HepG2 (cell line): ENCODE results near the gene BARX1. TPM values are rescaled to one million over a fixed set of nuclear protein-coding genes. Genes with fewer than 3 reads are reported as not detected.

Experiments used
- KDM4B ChIP-seq: sonication (generic); formaldehyde crosslinking; IDR thresholded peaks from 2 replicates; pipeline ENCODE4 v1.4.0; 2020; ENCODE audit warnings: missing genetic modification reagents
- MAZ ChIP-seq, 2 experiments: sonication (generic) in 1 of 2; formaldehyde crosslinking in 1 of 2; IDR thresholded peaks; 2 replicates each; pipeline versions ENCODE4 v1.5.0 to v1.6.1; 2012 to 2020; ENCODE audit warnings: low read depth in 2 of 2, mild to moderate bottlenecking in 2 of 2, borderline replicate concordance in 1 of 2, improper control_type of control experiment in 1 of 2, low read length in 1 of 2, missing genetic modification reagents in 1 of 2, moderate library complexity in 1 of 2
- NR1H2 ChIP-seq: sonication (generic); formaldehyde crosslinking; IDR thresholded peaks from 2 replicates; pipeline ENCODE4 v1.8.1; 2022; ENCODE audit warnings: low read depth, missing genetic modification reagents, borderline replicate concordance
- RAD21 ChIP-seq: fragments of 450-650 bp; formaldehyde crosslinking; IDR thresholded peaks from 2 replicates; pipeline ENCODE4 v1.5.0; 2020; ENCODE audit warnings: mild to moderate bottlenecking
- TAF15 ChIP-seq: fragments of 200-400 bp; formaldehyde crosslinking; IDR thresholded peaks from one replicate; pipeline ENCODE4 v1.6.1; 2018; ENCODE audit warnings: mild to moderate bottlenecking, low read depth, low read length; ENCODE audit not compliant: poor library complexity, severe bottlenecking
- XRCC5 ChIP-seq: fragments of 200-400 bp; formaldehyde crosslinking; optimal IDR thresholded peaks from 2 replicates; pipeline ENCODE3; 2017; ENCODE audit warnings: mild to moderate bottlenecking, low read length
- ZC3H13 ChIP-seq: sonication (generic); formaldehyde crosslinking; IDR thresholded peaks from 2 replicates; pipeline ENCODE4 v1.8.1; 2023; ENCODE audit warnings: mild to moderate bottlenecking, missing genetic modification reagents, moderate library complexity
- ZFP41 ChIP-seq: sonication (generic); formaldehyde crosslinking; IDR thresholded peaks from 2 replicates; pipeline ENCODE4 v1.4.0; 2020; ENCODE audit warnings: mild to moderate bottlenecking, missing genetic modification reagents, borderline replicate concordance
- ZFX ChIP-seq: sonication (generic); formaldehyde crosslinking; IDR thresholded peaks from 2 replicates; pipeline ENCODE4 v1.4.0; 2020; ENCODE audit warnings: mild to moderate bottlenecking, low read depth, missing genetic modification reagents, moderate library complexity
- ZNF709 ChIP-seq: sonication (generic); formaldehyde crosslinking; IDR thresholded peaks from 2 replicates; pipeline ENCODE4 v1.5.0; 2020; ENCODE audit warnings: mild to moderate bottlenecking, missing genetic modification reagents
- polyA plus RNA-seq, 8 experiments: library from polyadenylated mRNA; depleted of rRNA in 3 of 8; stranded (reverse) in 7 of 8; unstranded in 1 of 8; fragments of >200 nt; fragmentation: Illumina TruSeq in 4 of 8; extraction: Trizol in 4 of 8; gene quantifications; 2 replicates each; pipeline versions ENCODE4 v1.2.1 to v1.2.3, GENCODE V29; 2011 to 2016; ENCODE audit warnings: low read depth in 4 of 8, missing spikeins in 1 of 8, mixed read lengths in 1 of 8; ENCODE audit not compliant: insufficient read depth in 1 of 8
- total RNA-seq, 5 experiments: library from RNA; depleted of rRNA; stranded (reverse); fragments of >200 nt; fragmentation: Illumina TruSeq; extraction: Trizol; gene quantifications; 2 replicates each; pipeline ENCODE4 v1.2.3, GENCODE V29; 2016; ENCODE audit warnings: low read depth in 1 of 5
- TF ChIP-seq, protein P1 (sequence below): sonication (generic); formaldehyde crosslinking; IDR thresholded peaks from 2 replicates; pipeline ENCODE4 v1.4.0; 2020; ENCODE audit warnings: missing genetic modification reagents
- TF ChIP-seq, protein P2 (sequence below): sonication (generic); formaldehyde crosslinking; IDR thresholded peaks from 2 replicates; pipeline ENCODE4 v1.5.0; 2020; ENCODE audit warnings: mild to moderate bottlenecking, missing genetic modification reagents, moderate library complexity

BARX1 gene
- total and polyA plus RNA-seq, 2 of the 13 experiments (the other 11 are each of a cell fraction or from before 2014, with no cell fraction given), result not detected

DNA sequence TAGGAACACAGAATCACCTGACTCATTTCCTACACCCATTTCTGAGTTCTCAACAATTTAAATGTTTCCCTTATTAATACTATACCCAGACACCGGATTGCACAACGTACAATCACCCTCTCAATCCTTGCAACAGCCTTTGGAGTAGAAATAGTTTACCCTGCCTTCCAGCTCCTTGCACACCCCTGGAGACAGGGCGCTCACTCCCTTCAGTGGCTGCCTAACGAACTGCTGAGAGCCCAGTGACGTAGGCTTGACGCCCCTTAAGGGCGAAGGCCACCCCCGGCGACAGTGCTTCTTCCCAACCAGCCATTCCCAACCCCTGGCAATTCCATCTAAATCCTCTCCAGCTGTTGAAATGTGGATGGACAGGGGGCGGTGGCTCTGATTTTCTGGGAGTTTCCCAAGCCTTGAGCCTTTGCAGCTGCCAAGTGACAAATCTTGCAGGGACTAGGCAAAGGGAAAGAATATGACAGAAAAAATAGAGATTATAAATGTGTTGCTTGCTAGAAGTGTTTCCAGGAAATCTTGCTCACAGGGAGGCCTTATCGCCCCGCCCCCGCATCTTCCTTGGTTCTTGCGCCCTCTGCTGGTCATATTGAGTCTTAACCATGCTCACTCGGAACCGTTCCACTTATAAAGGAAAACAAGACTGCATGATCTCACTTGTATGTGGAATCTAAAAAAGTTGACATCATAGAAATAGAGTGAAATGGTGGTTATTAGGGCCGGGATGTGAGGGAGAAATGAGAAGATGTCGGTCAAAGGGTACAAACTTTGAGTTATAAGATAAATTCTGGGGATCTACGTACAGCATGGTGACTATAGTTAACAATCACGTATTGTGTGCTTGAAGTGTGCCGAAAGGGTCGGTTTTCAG lies 7.6 kb upstream of the BARX1 start (continued):
- TF ChIP-seq, protein P1, sequence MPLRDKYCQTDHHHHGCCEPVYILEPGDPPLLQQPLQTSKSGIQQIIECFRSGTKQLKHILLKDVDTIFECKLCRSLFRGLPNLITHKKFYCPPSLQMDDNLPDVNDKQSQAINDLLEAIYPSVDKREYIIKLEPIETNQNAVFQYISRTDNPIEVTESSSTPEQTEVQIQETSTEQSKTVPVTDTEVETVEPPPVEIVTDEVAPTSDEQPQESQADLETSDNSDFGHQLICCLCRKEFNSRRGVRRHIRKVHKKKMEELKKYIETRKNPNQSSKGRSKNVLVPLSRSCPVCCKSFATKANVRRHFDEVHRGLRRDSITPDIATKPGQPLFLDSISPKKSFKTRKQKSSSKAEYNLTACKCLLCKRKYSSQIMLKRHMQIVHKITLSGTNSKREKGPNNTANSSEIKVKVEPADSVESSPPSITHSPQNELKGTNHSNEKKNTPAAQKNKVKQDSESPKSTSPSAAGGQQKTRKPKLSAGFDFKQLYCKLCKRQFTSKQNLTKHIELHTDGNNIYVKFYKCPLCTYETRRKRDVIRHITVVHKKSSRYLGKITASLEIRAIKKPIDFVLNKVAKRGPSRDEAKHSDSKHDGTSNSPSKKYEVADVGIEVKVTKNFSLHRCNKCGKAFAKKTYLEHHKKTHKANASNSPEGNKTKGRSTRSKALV, result no peak
- TF ChIP-seq TAF15 (no peak), ZC3H13 (CRISPR knock-in tag) (no peak), XRCC5 (peak; percentile 55), ZFP41 (CRISPR knock-in tag) (no peak), RAD21 (CRISPR knock-in tag) (peak; percentile 75), KDM4B (CRISPR knock-in tag) (no peak), ZNF709 (CRISPR knock-in tag) (no peak), NR1H2 (CRISPR knock-in tag) (no peak), ZFX (CRISPR knock-in tag) (peak; percentile 16; the same call in 1 of the 2 replicates), MAZ (IDR thresholded peaks at IDR 0.05; ENCODE audit: borderline replicate concordance, low read depth, low read length) (peak; percentile 79; the same call in 1 of the 2 replicates), MAZ (CRISPR knock-in tag; IDR thresholded peaks at IDR 0.05; ENCODE audit: low read depth) (no peak)
- TF ChIP-seq, protein P2, sequence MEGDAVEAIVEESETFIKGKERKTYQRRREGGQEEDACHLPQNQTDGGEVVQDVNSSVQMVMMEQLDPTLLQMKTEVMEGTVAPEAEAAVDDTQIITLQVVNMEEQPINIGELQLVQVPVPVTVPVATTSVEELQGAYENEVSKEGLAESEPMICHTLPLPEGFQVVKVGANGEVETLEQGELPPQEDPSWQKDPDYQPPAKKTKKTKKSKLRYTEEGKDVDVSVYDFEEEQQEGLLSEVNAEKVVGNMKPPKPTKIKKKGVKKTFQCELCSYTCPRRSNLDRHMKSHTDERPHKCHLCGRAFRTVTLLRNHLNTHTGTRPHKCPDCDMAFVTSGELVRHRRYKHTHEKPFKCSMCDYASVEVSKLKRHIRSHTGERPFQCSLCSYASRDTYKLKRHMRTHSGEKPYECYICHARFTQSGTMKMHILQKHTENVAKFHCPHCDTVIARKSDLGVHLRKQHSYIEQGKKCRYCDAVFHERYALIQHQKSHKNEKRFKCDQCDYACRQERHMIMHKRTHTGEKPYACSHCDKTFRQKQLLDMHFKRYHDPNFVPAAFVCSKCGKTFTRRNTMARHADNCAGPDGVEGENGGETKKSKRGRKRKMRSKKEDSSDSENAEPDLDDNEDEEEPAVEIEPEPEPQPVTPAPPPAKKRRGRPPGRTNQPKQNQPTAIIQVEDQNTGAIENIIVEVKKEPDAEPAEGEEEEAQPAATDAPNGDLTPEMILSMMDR, result peak; percentile 88
